MM.1S (cell line): Measurements from ENCODE around the gene SRSF2.

ENCODE experiments used
- EZH2 ChIP-seq: fragments of 300-600 bp; sonication (generic); optimal IDR thresholded peaks from 2 replicates; pipeline ENCODE3; 2017; ENCODE audit warnings: low read depth, mild to moderate bottlenecking, antibody characterized with exemption, low read length, mixed read lengths
- EZH2phosphoT487 ChIP-seq: fragments of 300-600 bp; sonication (generic); IDR thresholded peaks from 2 replicates; pipeline ENCODE4 v1.6.1; 2018; ENCODE audit warnings: antibody characterized with exemption, low read length
- TF ChIP-seq, protein P1 (sequence below): fragments of 300-600 bp; sonication (generic); IDR thresholded peaks from 2 replicates; pipeline ENCODE4 v1.5.1; 2016; ENCODE audit warnings: antibody characterized with exemption, low read length, mixed read lengths

DNA sequence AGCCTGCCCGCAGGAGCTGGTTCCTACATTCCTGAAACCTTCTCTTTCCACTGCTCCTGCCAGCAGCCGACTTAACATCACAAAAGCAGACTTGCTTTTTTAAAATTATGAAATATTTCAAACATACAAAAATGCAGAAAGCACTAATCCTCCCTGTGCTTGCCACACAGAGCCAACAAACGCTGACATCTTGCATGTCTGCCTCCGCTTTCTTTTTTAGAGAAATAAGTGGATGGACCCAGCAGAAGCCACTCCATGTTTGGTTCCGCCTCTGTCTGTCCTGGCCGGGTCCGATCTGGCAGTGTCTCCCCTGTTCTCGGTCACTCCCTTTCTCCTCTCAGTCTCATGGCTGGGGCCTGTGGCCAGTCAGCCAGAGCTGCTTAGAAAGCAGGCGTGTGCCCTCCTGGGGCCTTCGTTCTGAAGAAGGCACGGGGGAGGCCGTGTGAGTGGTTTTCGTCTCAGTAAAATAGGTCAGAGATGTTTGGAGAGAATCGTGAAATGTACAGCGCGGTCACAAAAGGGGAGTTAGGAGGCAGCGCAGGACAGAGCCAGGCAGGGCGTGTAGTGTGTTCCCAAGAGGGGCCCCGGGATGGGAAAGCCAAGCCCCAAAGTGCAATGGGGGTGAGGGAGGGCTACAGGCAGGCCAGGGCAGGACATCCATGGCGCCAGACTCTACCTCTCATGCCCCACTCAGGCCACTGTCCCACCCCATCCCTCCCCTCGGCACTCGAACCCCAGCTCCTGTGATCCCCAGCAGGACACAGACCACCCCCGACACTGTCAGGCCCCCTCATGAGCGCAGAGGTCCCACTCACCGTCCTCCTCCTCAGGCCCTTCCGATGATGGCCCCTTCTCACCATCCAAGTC, 49.6 kb downstream of the SRSF2 start:
- TF ChIP-seq, protein P1, sequence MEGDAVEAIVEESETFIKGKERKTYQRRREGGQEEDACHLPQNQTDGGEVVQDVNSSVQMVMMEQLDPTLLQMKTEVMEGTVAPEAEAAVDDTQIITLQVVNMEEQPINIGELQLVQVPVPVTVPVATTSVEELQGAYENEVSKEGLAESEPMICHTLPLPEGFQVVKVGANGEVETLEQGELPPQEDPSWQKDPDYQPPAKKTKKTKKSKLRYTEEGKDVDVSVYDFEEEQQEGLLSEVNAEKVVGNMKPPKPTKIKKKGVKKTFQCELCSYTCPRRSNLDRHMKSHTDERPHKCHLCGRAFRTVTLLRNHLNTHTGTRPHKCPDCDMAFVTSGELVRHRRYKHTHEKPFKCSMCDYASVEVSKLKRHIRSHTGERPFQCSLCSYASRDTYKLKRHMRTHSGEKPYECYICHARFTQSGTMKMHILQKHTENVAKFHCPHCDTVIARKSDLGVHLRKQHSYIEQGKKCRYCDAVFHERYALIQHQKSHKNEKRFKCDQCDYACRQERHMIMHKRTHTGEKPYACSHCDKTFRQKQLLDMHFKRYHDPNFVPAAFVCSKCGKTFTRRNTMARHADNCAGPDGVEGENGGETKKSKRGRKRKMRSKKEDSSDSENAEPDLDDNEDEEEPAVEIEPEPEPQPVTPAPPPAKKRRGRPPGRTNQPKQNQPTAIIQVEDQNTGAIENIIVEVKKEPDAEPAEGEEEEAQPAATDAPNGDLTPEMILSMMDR: no peak
- no peak for TF ChIP-seq EZH2phosphoT487
- TF ChIP-seq EZH2: no peak
